MM.1S (cell line): ENCODE results near the gene CDC27.
"Not testable (repeated sequence)": the region's sequence is repeated elsewhere in the genome, so short reads cannot be mapped to it uniquely, and the experiment has no call there.

Experiments used
- DNase-seq: peaks from one replicate; pipeline ENCODE4 v3.0.0-alpha.2; 2015
- H2AFZ ChIP-seq: fragments of 300-600 bp; sonication (generic); 2 replicates; pipeline ENCODE4 v1.6.0; 2016; ENCODE audit warnings: antibody characterized with exemption, low read length
- H3F3A ChIP-seq: fragments of 300-600 bp; sonication (generic); 2 replicates; pipeline ENCODE4 v1.6.1; 2016; ENCODE audit warnings: mild to moderate bottlenecking, antibody characterized with exemption, low read length, moderate library complexity, mixed read lengths; ENCODE audit not compliant: insufficient read depth
- H3K27ac ChIP-seq: fragments of 300-600 bp; sonication (generic); 2 replicates; pipeline ENCODE4 v1.5.1; 2016; ENCODE audit warnings: mild to moderate bottlenecking, low read length
- H3K27me3 ChIP-seq: fragments of 300-600 bp; sonication (generic); replicated peaks from 2 replicates; pipeline ENCODE4 v1.6.0; 2016; ENCODE audit warnings: low read length; ENCODE audit not compliant: insufficient read depth
- H3K36me3 ChIP-seq: fragments of 300-600 bp; sonication (generic); replicated peaks from 2 replicates; pipeline ENCODE4 v1.6.1; 2016; ENCODE audit warnings: mild to moderate bottlenecking, low read length, mixed read lengths; ENCODE audit not compliant: insufficient read depth
- H3K4me1 ChIP-seq: fragments of 300-600 bp; sonication (generic); 2 replicates; pipeline ENCODE4 v1.6.1; 2016; ENCODE audit warnings: low read length, mixed read lengths
- H3K4me2 ChIP-seq: fragments of 300-600 bp; sonication (generic); 2 replicates; pipeline ENCODE4 v1.6.0; 2016; ENCODE audit warnings: low read depth, low read length
- H3K4me3 ChIP-seq: fragments of 300-600 bp; sonication (generic); 2 replicates; pipeline ENCODE4 v1.5.1; 2016; ENCODE audit warnings: low read length, mixed read lengths
- H3K79me2 ChIP-seq: fragments of 300-600 bp; sonication (generic); 2 replicates; pipeline ENCODE4 v1.6.1; 2016; ENCODE audit warnings: mixed run types, low read length, mixed read lengths
- H3K9ac ChIP-seq: fragments of 300-600 bp; sonication (generic); 2 replicates; pipeline ENCODE4 v1.6.1; 2016; ENCODE audit warnings: low read length, mixed read lengths
- H3K9me2 ChIP-seq: fragments of 300-600 bp; sonication (generic); replicated peaks from 2 replicates; pipeline ENCODE4 v1.6.1; 2016; ENCODE audit warnings: mild to moderate bottlenecking, low read length, mixed read lengths; ENCODE audit not compliant: insufficient read depth
- H3K9me3 ChIP-seq: fragments of 300-600 bp; sonication (generic); replicated peaks from 2 replicates; pipeline ENCODE4 v1.6.1; 2016; ENCODE audit warnings: mild to moderate bottlenecking, low read length, mixed read lengths; ENCODE audit not compliant: insufficient read depth
- H4K20me1 ChIP-seq: fragments of 300-600 bp; sonication (generic); 2 replicates; pipeline ENCODE4 v1.6.1; 2016; ENCODE audit warnings: mild to moderate bottlenecking, low read length, moderate library complexity, mixed read lengths; ENCODE audit not compliant: insufficient read depth
- CTCF ChIP-seq: fragments of 300-600 bp; sonication (generic); IDR thresholded peaks from 2 replicates; pipeline ENCODE4 v1.5.1; 2016; ENCODE audit warnings: antibody characterized with exemption, low read length, mixed read lengths
- EZH2 ChIP-seq: fragments of 300-600 bp; sonication (generic); optimal IDR thresholded peaks from 2 replicates; pipeline ENCODE3; 2017; ENCODE audit warnings: low read depth, mild to moderate bottlenecking, antibody characterized with exemption, low read length, mixed read lengths
- EZH2phosphoT487 ChIP-seq: fragments of 300-600 bp; sonication (generic); IDR thresholded peaks from 2 replicates; pipeline ENCODE4 v1.6.1; 2018; ENCODE audit warnings: antibody characterized with exemption, low read length

Gene CDC27

GRCh38 chr17:47189732-47190237 is 690 bp upstream of the CDC27 start:
- H3K4me1 ChIP-seq = peaks cover 10% of the 10 kb centered on the region

DNA sequence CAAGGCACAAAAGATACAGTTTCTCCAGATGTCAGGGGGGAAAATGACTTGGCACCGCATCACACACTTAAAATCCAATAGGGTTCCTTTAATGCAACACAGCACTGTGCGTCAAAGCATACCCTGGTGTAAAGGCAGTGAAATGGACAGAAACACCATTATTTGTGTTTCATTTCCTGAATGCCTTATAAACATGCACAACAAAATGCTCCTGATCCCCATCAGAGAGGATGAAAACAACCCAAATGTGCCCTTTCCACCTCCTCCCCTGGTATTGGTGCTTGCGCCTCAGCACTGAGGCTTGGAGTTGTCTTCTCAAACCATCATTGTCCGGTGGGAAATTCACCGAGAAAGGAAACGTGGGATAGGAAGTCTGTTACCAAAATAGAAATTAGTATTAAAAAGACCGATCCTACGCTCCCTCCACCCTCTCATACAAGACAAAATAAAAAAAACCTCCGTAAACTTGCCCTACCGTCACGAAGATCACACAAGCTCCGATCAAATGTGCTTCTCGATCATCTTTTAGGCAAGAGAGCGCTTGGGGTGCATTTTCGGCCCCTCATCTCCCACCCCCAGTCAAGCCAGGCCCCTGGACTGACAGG is 722 bp downstream of the CDC27 start:
- Histone ChIP-seq H2AFZ (peak overlapping the region; percentile 69), H4K20me1 (peaks cover 8% of the 10 kb centered on the region; the same call in 1 of the 2 replicates), H3F3A (peaks cover 11% of the 10 kb centered on the region), H3K9me3 (no peaks in the 10 kb centered on the region), H3K4me3 (peak overlapping the region; percentile 79), H3K36me3 (0 out of 2 replicates have a peak, but pooled peaks cover 3% of the 10 kb centered on the region), H3K9me2 (no peaks in the 10 kb centered on the region), H3K4me1 (peaks cover 13% of the 10 kb centered on the region), H3K9ac (peak overlapping the region; percentile 91), H3K4me2 (peak overlapping the region; percentile 62), H3K79me2 (peaks cover 57% of the 10 kb centered on the region), H3K27ac (peak overlapping the region; percentile 78), H3K27me3 (no peaks in the 10 kb centered on the region)
- peak; percentile 25 for DNase-seq
- TF ChIP-seq EZH2phosphoT487 (no peak), EZH2 (no peak), CTCF (no peak)

More at GRCh38 chr17:47189732-47190237, 690 bp upstream of the CDC27 start:
- Histone ChIP-seq H3K4me3 (peak overlapping the region; percentile 61), H3K4me2 (peak overlapping the region; percentile 84), H3K9ac (peak overlapping the region; percentile 38; the same call in 1 of the 2 replicates), H3K27ac (no peak overlapping the region), H3K27me3 (no peaks in the 10 kb centered on the region), H3F3A (peaks cover 11% of the 10 kb centered on the region), H4K20me1 (no peaks in the 10 kb centered on the region), H3K9me2 (no peaks in the 10 kb centered on the region), H3K36me3 (0 out of 2 replicates have a peak, but pooled peaks cover 3% of the 10 kb centered on the region), H2AFZ (peak overlapping the region; percentile 69), H3K79me2 (peaks cover 43% of the 10 kb centered on the region), H3K9me3 (no peaks in the 10 kb centered on the region)
- TF ChIP-seq EZH2 = no peak
- no peak for DNase-seq

GRCh38 chr17:47184681-47185080 is 4.4 kb downstream of the CDC27 start:
- peaks cover 8% of the 10 kb centered on the region; the same call in 1 of the 2 replicates for H4K20me1 ChIP-seq
- no peak overlapping the region for H2AFZ ChIP-seq
- H3K36me3 ChIP-seq = peaks cover 8% of the 10 kb centered on the region; the same call in 1 of the 2 replicates
- H3F3A ChIP-seq = peaks cover 3% of the 10 kb centered on the region; the same call in 1 of the 2 replicates
- H3K9me3 ChIP-seq = no peaks in the 10 kb centered on the region
- H3K27ac ChIP-seq = no peak overlapping the region
- no peak for DNase-seq
- H3K9me2 ChIP-seq = no peaks in the 10 kb centered on the region
- peaks cover 94% of the 10 kb centered on the region for H3K79me2 ChIP-seq
- peaks cover 8% of the 10 kb centered on the region; the same call in 1 of the 2 replicates for H3K4me1 ChIP-seq
- H3K27me3 ChIP-seq = no peaks in the 10 kb centered on the region
- H3K9ac ChIP-seq = no peak overlapping the region
- no peak for TF ChIP-seq EZH2phosphoT487
- no peak for TF ChIP-seq CTCF
- TF ChIP-seq EZH2 = no peak
- no peak overlapping the region for H3K4me3 ChIP-seq
- no peak overlapping the region for H3K4me2 ChIP-seq

DNA sequence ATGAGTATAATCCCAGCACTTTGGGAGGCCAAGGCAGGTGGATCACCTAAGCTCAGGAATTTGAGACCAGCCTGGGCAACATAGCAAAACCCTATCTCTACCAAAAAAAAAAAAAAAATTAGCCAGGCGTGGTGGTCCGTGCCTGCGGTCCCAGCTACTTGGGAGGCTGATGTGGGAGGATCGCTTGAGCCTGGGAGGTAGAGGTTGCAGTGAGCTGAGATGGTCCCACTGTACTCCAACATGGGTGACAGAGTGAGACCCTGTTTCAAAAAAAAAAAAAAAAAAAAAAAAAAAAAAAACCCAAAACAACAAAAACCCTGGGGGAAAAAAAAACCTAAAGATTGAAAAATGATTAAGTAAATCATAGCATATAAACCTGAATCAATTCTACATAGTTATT is 8.1 kb downstream of the CDC27 start:
- peaks cover 99% of the 10 kb centered on the region for H3K79me2 ChIP-seq
- DNase-seq, H2AFZ ChIP-seq, H3K4me1 ChIP-seq, H3K27ac ChIP-seq, H3K9me3 ChIP-seq, H3K9me2 ChIP-seq, H3K4me2 ChIP-seq, H3F3A ChIP-seq, H3K27me3 ChIP-seq, H3K9ac ChIP-seq, H3K4me3 ChIP-seq, H3K36me3 ChIP-seq: not testable (repeated sequence)
- H4K20me1 ChIP-seq = peaks cover 15% of the 10 kb centered on the region; the same call in 1 of the 2 replicates
